Glomerular endothelial cell (primary cell): ENCODE measurements around the gene NT5C1A. TPM values are rescaled to one million over a fixed set of nuclear protein-coding genes. Genes with fewer than 3 reads are reported as not detected.

Experiments
- DNase-seq: peaks from one replicate; pipeline ENCODE4 v3.0.0-alpha.2; 2011; ENCODE audit warnings: low read depth, low spot score; ENCODE audit errors: extremely low read depth
- total RNA-seq: library from RNA; depleted of rRNA; stranded (reverse); fragments of >200 nt; gene quantifications from 2 replicates; pipeline ENCODE4 v1.2.3, GENCODE V29; 2015

NT5C1A gene
- total RNA-seq, 1 donor from 2014 or later = not detected

DNA sequence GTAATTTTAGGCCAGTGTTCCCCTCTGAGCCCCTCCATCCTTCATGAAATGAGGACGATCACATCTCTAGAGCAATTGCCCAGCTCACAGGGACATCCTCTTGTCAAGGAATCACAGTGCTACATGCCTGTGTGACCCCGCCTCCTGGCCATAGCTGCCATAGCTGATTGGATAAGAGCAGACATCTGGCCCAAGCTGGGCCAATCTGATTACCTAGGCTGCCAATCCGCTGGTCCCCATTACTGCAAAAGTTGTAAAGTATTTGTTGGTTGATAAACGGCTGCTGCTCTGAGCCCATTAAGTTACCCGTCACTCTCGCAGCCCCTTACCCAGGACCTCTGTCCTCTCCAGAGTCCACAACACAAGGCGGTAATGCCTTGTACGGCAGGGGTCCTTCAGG, 8.3 kb downstream of the NT5C1A start:
- DNase-seq = no peak

- no peak for DNase-seq
These were observed 9.0 kb downstream of the NT5C1A start for GRCh38 chr1:39662861-39663260.

- no peak for DNase-seq
These were observed 12.4 kb downstream of the NT5C1A start for GRCh38 chr1:39659538-39659937.

DNA sequence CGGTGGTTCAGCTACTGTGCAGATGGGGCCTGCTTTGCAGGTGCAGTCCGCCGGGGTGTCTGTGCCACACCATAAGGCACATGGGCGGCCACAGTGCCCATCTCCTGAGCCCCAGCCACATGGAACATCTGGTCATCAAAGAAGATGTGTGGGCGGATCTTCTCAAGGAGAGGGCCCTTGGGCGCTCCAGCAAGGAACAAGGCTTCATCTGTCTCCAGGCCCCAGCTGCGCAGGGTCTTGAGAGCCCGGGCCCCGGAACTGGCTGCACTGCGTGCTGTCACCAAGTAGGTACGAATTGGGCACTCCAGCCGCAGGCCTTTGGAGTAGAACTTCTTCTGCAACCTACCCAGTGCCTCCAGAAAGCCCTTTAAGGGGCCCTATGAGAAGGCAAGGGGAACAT, 12.8 kb downstream of the NT5C1A start:
- DNase-seq = no peak

GRCh38 chr1:39657923-39658485, 13.9 kb downstream of the NT5C1A start:
- peak; percentile 9 for DNase-seq

DNA sequence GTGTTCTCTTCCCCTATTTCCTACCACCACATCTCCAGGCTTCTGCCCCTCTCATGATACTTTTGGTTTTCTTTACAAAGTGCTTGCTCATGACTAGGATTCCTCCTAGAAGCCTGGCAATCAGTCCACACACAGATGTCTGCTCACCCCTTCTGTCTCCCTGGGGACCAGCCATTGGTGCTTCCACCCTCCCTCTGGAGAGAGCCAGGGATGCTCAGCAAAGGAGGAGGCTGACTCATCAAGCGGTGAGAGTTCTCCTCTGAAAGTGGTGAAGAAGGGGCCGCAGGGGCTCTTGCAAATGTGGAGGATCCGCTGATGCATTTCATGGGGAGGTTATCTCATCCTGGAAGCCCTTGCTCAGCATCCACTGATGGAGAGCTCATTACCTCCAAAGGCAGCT, 14.5 kb downstream of the NT5C1A start:
- no peak for DNase-seq

GRCh38 chr1:39656391-39656790, 15.5 kb downstream of the NT5C1A start:
- no peak for DNase-seq

GRCh38 chr1:39655578-39656268, 16.2 kb downstream of the NT5C1A start:
- DNase-seq = no peak

GRCh38 chr1:39654291-39654690, 17.6 kb downstream of the NT5C1A start:
- DNase-seq = no peak

GRCh38 chr1:39653546-39654031, 18.3 kb downstream of the NT5C1A start:
- DNase-seq = peak; percentile 25

DNA sequence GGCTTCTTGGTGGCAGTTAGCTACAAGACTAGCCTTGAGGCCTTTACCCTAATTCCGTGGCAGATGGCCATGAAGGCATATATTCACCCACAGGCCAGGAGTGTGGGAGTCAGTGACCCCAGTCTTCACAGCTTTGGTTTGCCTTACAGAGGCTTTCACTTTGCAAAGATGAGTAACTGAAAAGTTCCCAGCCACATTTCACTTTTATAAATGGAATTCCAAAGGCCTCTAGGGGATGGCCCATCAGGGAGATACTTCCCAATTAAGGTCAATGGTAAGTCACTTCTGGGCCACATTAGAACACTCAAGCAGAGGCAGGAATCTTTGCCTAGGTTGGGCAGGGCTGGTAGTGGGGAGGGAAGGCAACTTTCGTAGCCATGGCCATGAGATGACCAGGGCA, 19.4 kb downstream of the NT5C1A start:
- DNase-seq = no peak

GRCh38 chr1:39652105-39652504, 19.8 kb downstream of the NT5C1A start:
- DNase-seq = no peak

GRCh38 chr1:39650431-39650830, 21.5 kb downstream of the NT5C1A start:
- no peak for DNase-seq

DNA sequence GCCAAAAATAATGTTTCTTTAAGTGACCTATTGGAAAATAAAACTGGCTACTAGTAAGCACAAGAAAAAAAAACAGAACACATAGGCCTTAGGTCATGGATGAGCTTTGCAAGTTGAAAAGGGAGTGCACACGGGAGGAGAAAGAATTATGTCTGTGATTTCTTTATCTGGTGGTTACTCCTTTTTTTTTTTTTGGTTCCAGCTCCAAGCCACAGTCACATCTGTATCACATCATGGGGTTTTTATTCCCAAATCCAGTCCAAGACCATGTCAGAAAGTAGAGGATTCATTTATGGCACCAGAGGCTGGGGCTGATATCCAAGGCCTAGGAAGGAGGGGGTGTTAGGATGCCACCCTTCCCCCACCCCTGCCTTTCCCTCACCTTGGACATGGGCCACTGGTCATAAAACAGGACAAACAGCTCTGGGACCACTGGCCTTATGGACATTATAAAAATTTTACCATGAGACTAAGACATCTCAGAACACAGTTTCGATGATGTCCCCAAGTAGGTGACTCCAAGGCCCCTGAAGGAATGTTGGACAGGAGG, 22.2 kb downstream of the NT5C1A start:
- DNase-seq = no peak

- DNase-seq = no peak
These were observed 23.4 kb downstream of the NT5C1A start for GRCh38 chr1:39648496-39648895.

DNA sequence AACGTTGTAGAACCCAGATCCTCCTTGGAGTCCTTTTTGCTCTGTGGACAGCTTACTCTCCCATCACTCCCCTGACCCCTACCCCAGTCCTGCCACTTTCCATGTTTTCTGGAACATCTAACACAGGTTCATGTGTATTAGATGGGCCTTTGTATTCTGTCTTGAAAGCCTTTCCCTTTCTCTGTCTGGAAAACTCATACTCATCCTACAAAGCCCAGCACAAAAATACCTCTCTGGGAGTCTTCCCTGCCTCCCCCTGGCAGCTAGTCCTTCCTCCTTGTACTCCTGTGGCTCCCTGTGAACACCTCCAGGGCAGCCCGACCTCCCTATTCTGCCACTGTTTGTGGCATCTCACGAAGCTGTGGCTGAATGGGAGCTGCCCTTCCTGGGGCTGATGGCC, 24.7 kb downstream of the NT5C1A start:
- DNase-seq = no peak

DNA sequence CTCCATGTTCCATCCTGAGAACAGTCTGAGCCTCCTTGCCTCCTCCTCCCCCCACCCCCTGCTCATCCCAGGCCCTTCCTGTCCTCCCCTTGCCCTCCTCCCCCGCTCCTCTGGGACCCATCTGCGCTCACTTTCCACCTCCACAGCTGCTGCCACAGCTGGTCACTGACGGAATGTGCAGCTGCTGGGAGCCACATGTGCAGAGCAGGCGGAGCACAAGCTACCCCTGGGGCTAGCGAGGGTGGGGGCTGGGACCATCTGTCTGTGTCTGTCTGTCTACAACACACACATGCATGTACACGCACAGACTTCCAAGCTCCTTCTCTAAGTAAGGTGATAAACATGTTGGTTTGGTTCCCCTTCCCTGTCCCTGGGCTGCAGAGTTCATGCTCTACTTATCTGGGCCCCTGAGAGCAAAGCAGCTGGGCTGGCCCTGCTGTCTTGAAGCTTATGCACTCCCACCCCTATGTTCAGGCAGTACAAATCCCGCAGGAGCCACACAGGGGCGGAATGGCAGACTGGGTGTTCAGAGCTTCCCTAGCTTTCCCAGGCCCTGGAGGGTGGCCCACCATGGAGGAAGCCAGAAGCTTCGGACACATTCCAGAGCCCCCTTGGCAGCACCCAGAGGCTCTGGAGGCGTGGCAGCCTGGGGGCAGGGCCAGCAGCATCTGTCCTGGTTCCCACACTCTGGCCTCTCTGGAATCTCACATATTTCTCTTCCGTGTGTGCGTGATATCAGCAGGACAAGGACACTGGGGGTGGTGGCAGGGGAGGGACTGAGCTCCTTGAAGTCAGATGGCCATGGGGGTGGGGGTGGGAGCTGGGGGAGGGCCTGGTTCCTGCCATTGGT, 25.4 kb downstream of the NT5C1A start:
- DNase-seq = no peak

GRCh38 chr1:39645411-39646043, 26.4 kb downstream of the NT5C1A start:
- DNase-seq = no peak

- DNase-seq = no peak
These were observed 28.2 kb downstream of the NT5C1A start for GRCh38 chr1:39643705-39644104.

- no peak for DNase-seq
These were observed 29.1 kb downstream of the NT5C1A start for GRCh38 chr1:39642796-39643195.

GRCh38 chr1:39640861-39641260, 31.0 kb downstream of the NT5C1A start:
- DNase-seq = no peak
